HG03060 (cell line): ENCODE data around the gene FXYD6.

Source experiments
- ATAC-seq: cut with Tn5 transposase; IDR thresholded peaks from one replicate; pipeline ENCODE4 v1.9.1; 2021; ENCODE audit warnings: low read depth, moderate number of reproducible peaks; ENCODE audit not compliant: unreplicated experiment

Gene FXYD6

GRCh38 chr11:117888139-117888566 is 11.7 kb upstream of the FXYD6 start:
- no peak for ATAC-seq

DNA sequence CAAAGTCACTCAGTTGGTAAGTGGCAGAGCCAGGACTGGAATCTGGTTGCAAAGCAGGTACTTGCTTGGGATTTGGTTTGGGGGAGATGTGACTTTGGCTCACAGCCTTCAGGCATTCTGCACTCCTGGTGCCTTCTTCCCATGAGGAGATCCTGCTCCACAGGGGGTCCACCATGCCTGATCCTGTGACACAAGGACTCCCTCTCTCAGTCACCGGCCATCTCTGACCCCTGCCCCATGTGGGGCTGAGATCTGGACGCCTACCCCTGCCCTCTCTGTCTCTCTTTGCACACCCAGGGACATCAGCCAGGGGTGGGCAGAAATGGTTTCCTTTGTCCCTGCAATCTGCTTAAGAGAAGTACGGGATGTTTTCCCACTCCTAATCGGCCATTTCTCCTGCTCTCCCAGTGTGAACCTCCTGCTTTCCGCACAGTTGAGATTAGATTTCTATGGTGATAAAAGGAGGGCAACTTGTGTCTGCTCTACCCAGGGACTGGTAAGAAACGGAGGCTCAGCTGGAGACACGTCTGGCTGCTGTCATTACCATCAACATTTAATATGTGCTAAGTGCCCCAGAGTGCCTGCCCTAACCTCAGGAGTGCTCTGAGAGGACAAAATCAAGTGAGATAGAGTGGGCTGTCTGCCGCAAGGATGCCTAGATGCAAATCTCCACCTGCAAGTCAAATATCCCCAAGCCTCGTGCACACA is 11.1 kb upstream of the FXYD6 start:
- ATAC-seq = no peak

DNA sequence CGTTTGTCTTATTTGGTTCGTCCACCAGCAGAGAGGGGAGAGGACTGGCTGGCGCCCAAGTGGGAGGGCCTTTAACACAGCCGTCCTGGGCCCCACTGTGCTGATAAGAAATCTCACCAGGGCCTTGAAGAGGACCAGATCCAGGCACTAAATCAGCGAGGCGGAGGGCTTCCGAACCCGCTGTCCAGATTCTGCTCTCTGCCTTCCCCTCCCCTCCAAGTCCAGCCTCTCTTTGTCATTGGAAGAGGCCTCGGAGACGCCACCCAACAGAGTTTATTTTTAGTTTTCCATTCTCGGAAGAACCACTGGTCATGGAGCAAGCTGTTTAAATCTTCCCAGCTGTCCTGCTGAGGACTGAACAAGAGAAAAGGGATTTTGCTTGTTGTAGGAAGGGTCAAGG is 9.3 kb upstream of the FXYD6 start:
- no peak for ATAC-seq

DNA sequence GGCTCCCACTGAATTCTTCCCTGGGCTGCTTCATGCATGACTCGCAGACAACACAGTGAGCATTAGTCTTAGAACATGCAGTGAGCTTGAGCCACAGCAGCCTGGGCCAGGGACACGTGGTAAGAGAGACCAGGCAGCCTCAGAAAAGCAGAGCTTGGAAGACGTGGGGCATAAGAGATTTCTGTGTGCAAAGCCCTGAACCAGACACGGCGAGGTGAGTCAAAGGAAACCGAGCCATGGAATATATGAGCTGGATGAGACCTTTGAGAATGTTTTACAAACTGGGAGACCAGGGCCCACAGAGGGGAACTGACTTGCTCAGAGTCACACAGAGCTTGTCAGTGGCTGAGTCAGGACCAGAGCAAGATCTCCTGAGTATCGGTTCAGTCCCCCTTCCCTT is 8.5 kb upstream of the FXYD6 start:
- ATAC-seq = no peak

GRCh38 chr11:117883063-117883462 is 6.6 kb upstream of the FXYD6 start:
- ATAC-seq = no peak

- no peak for ATAC-seq
These were observed 6.0 kb upstream of the FXYD6 start for GRCh38 chr11:117882311-117882905.

DNA sequence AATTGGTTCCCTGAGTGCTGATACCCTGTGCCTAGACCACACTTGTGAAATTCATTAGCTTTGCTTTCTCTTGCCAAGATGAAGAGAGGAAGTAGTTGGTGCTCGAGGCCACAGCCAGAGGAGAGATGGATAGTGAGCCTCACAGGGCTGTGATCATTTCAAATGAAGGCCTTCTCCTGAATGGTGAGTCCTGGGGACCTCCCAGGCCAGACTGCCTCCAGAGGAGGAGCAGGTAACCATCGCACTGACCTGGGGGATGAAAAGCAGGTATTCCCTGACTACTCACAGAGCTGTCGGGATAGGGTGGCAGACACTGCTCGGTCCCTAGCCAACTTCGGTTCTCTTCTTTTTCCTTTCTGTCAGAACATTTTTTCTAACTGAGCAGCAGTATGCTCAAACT is 4.8 kb upstream of the FXYD6 start:
- no peak for ATAC-seq

GRCh38 chr11:117879516-117880480 is 3.3 kb upstream of the FXYD6 start:
- no peak for ATAC-seq

DNA sequence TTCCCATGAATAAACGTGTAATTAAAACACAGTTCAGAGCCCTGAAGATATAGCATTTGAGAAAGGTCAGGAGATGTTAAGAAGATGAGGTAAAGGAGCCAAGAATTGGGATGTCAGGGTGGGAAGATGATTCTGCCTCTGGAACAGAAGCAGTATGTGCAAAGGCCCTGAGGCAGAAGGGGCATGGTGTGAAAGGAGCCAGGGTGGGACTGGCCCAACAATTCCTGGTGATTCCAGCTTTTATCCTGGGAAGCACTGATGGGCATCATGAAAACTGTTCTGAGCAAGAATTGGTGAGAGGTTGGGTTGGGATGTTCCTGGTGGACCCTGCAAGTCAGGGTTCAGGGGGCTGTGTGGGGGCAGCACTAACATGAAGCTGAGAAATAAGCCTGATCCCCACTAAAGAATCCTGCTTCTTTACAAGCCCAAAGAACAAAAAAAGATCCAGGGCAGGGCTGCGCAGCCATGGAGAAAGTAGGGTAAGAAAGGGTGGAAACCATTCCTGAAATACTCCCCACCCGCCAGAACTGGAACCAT is 2.5 kb upstream of the FXYD6 start:
- ATAC-seq = no peak

GRCh38 chr11:117878314-117878938 is 2.0 kb upstream of the FXYD6 start:
- no peak for ATAC-seq

DNA sequence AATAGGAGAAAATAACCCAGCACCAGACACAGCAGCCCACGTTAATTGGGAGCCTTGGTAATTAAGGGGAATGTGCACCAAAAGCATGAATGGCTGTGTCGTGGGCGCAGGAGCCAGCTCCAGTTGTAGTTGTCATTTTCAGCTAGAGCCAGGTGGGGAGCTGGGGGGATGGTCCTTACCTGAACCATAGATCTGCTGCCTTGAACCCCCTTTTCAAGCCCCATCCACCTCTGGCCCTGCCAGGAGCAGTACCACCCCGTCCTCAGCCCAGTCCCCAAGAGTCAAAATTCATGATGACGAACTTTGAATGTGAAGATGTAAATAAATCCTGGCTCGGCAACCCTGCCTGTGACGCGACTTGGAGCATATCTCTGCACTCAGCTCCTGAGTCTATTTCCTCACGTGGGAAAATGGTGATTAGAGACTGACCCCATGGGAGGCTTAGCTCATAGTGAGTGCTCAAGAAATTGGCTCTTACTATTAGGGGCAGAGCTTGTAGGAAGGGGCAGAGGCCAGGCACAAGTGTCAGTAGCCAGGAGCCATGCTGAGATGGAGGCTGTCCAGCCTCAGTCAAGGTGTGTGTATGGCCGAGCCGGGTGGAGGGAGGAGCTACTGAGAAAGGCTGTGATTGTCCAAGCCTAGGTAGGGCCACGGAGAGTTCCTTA is 794 bp upstream of the FXYD6 start:
- no peak for ATAC-seq

DNA sequence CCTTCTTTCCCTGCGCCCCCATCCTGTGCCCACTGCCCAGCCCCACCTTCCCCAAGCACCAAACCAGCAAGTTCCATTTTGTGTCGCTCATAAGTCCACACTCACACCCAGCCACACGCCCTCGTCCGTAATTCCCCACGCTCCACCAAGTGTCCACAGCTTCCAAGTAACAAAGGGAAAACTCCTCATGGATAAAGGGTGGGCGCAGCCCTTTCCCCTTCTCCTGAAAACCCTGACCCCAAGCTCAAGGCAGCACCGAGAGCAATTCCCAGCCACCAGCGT is 458 bp downstream of the FXYD6 start:
- ATAC-seq = no peak

GRCh38 chr11:117875382-117876058 is 938 bp downstream of the FXYD6 start:
- ATAC-seq = no peak

GRCh38 chr11:117874910-117875381 is 1.5 kb downstream of the FXYD6 start:
- no peak for ATAC-seq

DNA sequence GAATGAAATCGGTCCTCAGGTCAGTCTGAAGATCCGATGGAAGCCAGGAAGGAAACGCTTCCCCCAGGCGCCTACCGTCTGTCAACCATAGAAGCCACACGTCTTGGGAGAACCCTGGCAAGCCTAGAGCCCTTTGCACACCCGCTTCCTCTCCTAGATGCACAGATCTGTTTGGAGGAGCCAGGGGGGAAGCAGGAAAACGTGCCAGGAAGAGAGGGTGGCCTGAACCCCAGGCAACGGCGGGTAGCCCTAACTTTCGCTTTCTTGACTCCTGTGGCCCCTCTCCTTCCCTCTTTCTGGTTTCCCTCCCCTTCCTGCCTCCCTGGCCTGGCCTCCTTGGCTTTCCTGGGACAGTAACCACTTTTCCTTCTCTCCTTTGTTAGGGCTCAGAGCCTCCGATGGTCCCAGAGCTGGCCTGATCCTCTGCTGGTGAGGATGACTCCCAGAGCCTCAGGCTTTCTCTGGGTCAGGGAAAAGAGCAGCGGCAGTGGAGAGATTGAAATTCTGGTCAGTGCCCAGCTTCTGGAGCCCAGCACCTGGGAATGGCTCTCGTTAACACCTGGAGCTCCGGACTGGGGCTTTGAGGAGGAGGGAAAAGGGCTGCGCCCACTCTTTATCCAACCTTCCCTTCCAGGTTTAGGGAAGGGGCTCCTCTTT is 2.1 kb downstream of the FXYD6 start:
- no peak for ATAC-seq

DNA sequence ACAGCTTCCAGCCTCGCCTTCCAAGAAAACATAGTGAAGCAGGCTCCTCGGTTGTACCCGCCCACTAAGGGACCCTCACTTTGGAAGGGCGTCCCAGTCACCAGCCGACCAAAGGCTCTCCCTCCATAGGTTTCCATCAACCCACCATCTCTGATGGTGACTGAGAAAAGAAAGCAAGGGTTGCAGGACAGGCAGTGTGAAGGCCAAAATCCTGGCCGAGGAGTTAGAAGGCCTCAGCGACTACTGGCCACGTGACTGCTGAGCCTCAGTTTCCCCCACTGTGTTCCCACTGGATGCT is 2.7 kb downstream of the FXYD6 start:
- ATAC-seq = no peak

- ATAC-seq = no peak
These were observed 3.3 kb downstream of the FXYD6 start for GRCh38 chr11:117872975-117873827.

DNA sequence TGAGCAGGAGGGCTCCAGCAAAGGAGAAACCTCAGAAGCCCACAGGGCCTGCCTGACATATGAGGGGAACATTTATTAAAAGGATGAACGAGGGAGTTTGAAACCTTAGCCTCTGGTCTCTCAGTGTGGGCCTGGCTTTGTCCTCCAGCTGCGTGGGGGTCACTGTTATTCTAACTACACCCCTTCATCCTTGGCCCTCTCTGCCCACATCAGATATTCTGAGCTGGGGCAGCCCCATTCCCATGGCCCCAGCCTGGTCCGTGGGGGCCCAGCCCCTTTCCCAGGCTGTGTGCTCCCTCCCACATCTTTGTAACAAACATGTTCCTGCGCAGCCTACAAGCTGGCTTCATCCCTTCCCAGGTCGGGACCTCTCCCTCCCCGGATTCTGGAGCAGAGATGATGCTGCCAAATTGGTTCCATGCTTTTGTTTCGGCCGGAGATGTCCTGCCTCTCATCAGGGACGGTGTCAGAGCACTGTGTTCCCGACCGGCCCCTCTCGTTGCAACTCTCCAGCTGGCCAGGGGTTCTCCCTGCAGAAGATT is 4.0 kb downstream of the FXYD6 start:
- no peak for ATAC-seq
